Measurements from ENCODE around the gene SGPP2.
"Not testable (repeated sequence)": the region's sequence is repeated elsewhere in the genome, so short reads cannot be mapped to it uniquely, and the experiment has no call there.

SGPP2 gene

GRCh38 chr2:222427646-222428301 is 3.4 kb downstream of the SGPP2 start:
- DNase-seq (ENCODE audit: low read depth) = no peak

- no peak for DNase-seq (ENCODE audit: low read depth)
These were observed 5.7 kb downstream of the SGPP2 start for GRCh38 chr2:222430071-222430470.

- DNase-seq (ENCODE audit: low read depth) = no peak
These were observed 6.3 kb downstream of the SGPP2 start for GRCh38 chr2:222430681-222431080.

- DNase-seq (ENCODE audit: low read depth) = no peak
These were observed 7.5 kb downstream of the SGPP2 start for GRCh38 chr2:222431869-222432268.

- DNase-seq (ENCODE audit: low read depth) = no peak
These were observed 9.2 kb downstream of the SGPP2 start for GRCh38 chr2:222433332-222434173.

GRCh38 chr2:222434204-222434603 is 9.9 kb downstream of the SGPP2 start:
- DNase-seq (ENCODE audit: low read depth) = no peak

GRCh38 chr2:222435400-222436039 is 11.2 kb downstream of the SGPP2 start:
- DNase-seq (ENCODE audit: low read depth) = not testable (repeated sequence)

GRCh38 chr2:222436040-222436413 is 11.7 kb downstream of the SGPP2 start:
- DNase-seq (ENCODE audit: low read depth) = no peak

- no peak for DNase-seq (ENCODE audit: low read depth)
These were observed 15.3 kb downstream of the SGPP2 start for GRCh38 chr2:222439692-222440091.

- no peak for DNase-seq (ENCODE audit: low read depth)
These were observed 16.5 kb downstream of the SGPP2 start for GRCh38 chr2:222440673-222441422.

- DNase-seq (ENCODE audit: low read depth) = no peak
These were observed 18.3 kb downstream of the SGPP2 start for GRCh38 chr2:222442665-222443064.

GRCh38 chr2:222445227-222445626 is 20.9 kb downstream of the SGPP2 start:
- DNase-seq (ENCODE audit: low read depth) = no peak

GRCh38 chr2:222447131-222447530 is 22.8 kb downstream of the SGPP2 start:
- no peak for DNase-seq (ENCODE audit: low read depth)

- DNase-seq (ENCODE audit: low read depth) = no peak
These were observed 24.4 kb downstream of the SGPP2 start for GRCh38 chr2:222448748-222449181.

GRCh38 chr2:222450021-222450420 is 25.7 kb downstream of the SGPP2 start:
- DNase-seq (ENCODE audit: low read depth) = no peak

GRCh38 chr2:222451224-222451674 is 26.9 kb downstream of the SGPP2 start:
- DNase-seq (ENCODE audit: low read depth) = no peak

GRCh38 chr2:222452422-222452950 is 28.1 kb downstream of the SGPP2 start:
- DNase-seq (ENCODE audit: low read depth) = no peak

- no peak for DNase-seq (ENCODE audit: low read depth)
These were observed 32.2 kb downstream of the SGPP2 start for GRCh38 chr2:222456479-222457077.

- no peak for DNase-seq (ENCODE audit: low read depth)
These were observed 35.6 kb downstream of the SGPP2 start for GRCh38 chr2:222459983-222460382.

- no peak for DNase-seq (ENCODE audit: low read depth)
These were observed 41.4 kb downstream of the SGPP2 start for GRCh38 chr2:222465746-222466145.

GRCh38 chr2:222468346-222468745 is 44.0 kb downstream of the SGPP2 start:
- DNase-seq (ENCODE audit: low read depth) = no peak

All from T-helper 22 cell (primary cell).